H1 (cell line): ENCODE data around the gene COX6A2. TPM values are rescaled to one million over a fixed set of nuclear protein-coding genes. Genes with fewer than 3 reads are reported as not detected.

Experiments used
- CTCF ChIA-PET: fragments of 300-600 bp; sonication (Branson Sonifier 250); formaldehyde crosslinking; loops from one replicate; lab custom pipeline; 2021; ENCODE audit not compliant: partially characterized antibody; lab: Charles Lee
- POLR2A ChIA-PET: fragments of 300-600 bp; sonication (Branson Sonifier 250); formaldehyde crosslinking; loops from one replicate; lab custom pipeline; 2021; ENCODE audit warnings: inconsistent platforms; ENCODE audit not compliant: partially characterized antibody; lab: Charles Lee
- DNase-seq, 2 experiments: peaks; one replicate each; pipeline versions ENCODE4 v3.0.0 to v3.0.0-alpha.2; 2010 to 2022; ENCODE audit warnings: low spot score in 2 of 2, low read depth in 1 of 2, mixed read lengths in 1 of 2
- FAIRE-seq: peaks from 2 replicates; lab custom pipeline; 2011; peaks lifted over from hg19 to GRCh38; lab: Jason Lieb, UNC
- H2AFZ ChIP-seq: 2 replicates; pipeline ENCODE4 v1.8.1; 2012; ENCODE audit warnings: low read length, inconsistent platforms
- H2AK5ac ChIP-seq: 2 replicates; pipeline ENCODE4 v1.6.1; 2013; ENCODE audit warnings: low read depth, low read length
- H2BK120ac ChIP-seq: replicated peaks from 2 replicates; pipeline ENCODE3; 2013; ENCODE audit warnings: low read depth, low read length, inconsistent platforms
- H2BK12ac ChIP-seq: 2 replicates; pipeline ENCODE4 v1.6.1; 2013; ENCODE audit warnings: low read depth, low read length
- H2BK15ac ChIP-seq: 2 replicates; pipeline ENCODE4 v1.6.1; 2013; ENCODE audit warnings: low read length
- H2BK20ac ChIP-seq: 2 replicates; pipeline ENCODE4 v1.6.1; 2013; ENCODE audit warnings: low read length
- H2BK5ac ChIP-seq: 2 replicates; pipeline ENCODE4 v1.6.1; 2013; ENCODE audit warnings: low read depth, low read length
- H3K14ac ChIP-seq: 2 replicates; pipeline ENCODE4 v1.6.1; 2013; ENCODE audit warnings: inconsistent platforms; ENCODE audit not compliant: insufficient read length
- H3K18ac ChIP-seq: 2 replicates; pipeline ENCODE4 v1.6.1; 2013; ENCODE audit warnings: low read length; ENCODE audit errors: extremely low read depth
- H3K23ac ChIP-seq: 2 replicates; pipeline ENCODE4 v1.6.1; 2013; ENCODE audit warnings: inconsistent platforms; ENCODE audit not compliant: insufficient read length
- H3K23me2 ChIP-seq: 2 replicates; pipeline ENCODE4 v1.6.1; 2013; ENCODE audit warnings: low read depth, low read length
- H3K27ac ChIP-seq: 2 replicates; pipeline ENCODE4 v1.6.1; 2011; ENCODE audit warnings: low read depth, low read length, inconsistent platforms
- H3K27me3 ChIP-seq, 4 experiments: replicated peaks in 1 of 4; 1 replicate in 1 of 4; 2 replicates in 3 of 4; pipeline versions ENCODE4 v1.6.1 to v1.8.1; 2011 to 2013; ENCODE audit warnings: low read length in 3 of 4, mild to moderate bottlenecking in 3 of 4, inconsistent platforms in 2 of 4, mixed read lengths in 2 of 4, moderate library complexity in 1 of 4; ENCODE audit not compliant: control insufficient read depth in 3 of 4, insufficient read depth in 3 of 4; ENCODE audit errors: extremely low read depth in 1 of 4
- H3K36me3 ChIP-seq, 4 experiments: 2 replicates each; pipeline versions ENCODE4 v1.6.1 to v1.8.1; 2011 to 2013; ENCODE audit warnings: mild to moderate bottlenecking in 4 of 4, low read length in 3 of 4, moderate library complexity in 2 of 4, control low read depth in 1 of 4, inconsistent platforms in 1 of 4; ENCODE audit not compliant: insufficient read depth in 4 of 4, control insufficient read depth in 2 of 4
- H3K4ac ChIP-seq: replicated peaks from 2 replicates; pipeline ENCODE3; 2013; ENCODE audit warnings: low read length, low read depth, mixed read lengths, inconsistent platforms; ENCODE audit not compliant: insufficient read length
- H3K4me1 ChIP-seq, 4 experiments: replicated peaks in 1 of 4; 1 replicate in 1 of 4; 2 replicates in 3 of 4; pipeline versions ENCODE4 v1.6.1 to v1.8.1; 2011 to 2013; ENCODE audit warnings: low read length in 3 of 4, inconsistent platforms in 2 of 4, mixed read lengths in 1 of 4; ENCODE audit not compliant: insufficient read depth in 4 of 4, control insufficient read depth in 3 of 4
- H3K4me2 ChIP-seq, 2 experiments: 2 replicates each; pipeline versions ENCODE4 v1.6.1 to v1.8.1; 2011 to 2013; ENCODE audit warnings: low read depth in 2 of 2, low read length in 2 of 2, control low read depth in 1 of 2, inconsistent platforms in 1 of 2, mild to moderate bottlenecking in 1 of 2; ENCODE audit not compliant: insufficient read depth in 1 of 2
- H3K4me3 ChIP-seq, 4 experiments: fragments of 200-600, 300-600 bp in 1 of 4; sonication (generic), shearing (Covaris generic), sonication (Bioruptor Twin) in 1 of 4; 2 replicates each; pipeline versions ENCODE4 v1.5.1 to v1.8.1; 2011 to 2016; ENCODE audit warnings: low read length in 4 of 4, low read depth in 3 of 4, control low read depth in 2 of 4, inconsistent platforms in 2 of 4, mild to moderate bottlenecking in 2 of 4, mixed read lengths in 1 of 4, moderate library complexity in 1 of 4; ENCODE audit not compliant: insufficient read depth in 2 of 4; ENCODE audit errors: extremely low read depth in 1 of 4
- H3K56ac ChIP-seq: replicated peaks from 2 replicates; pipeline ENCODE3; 2013; ENCODE audit warnings: low read depth, mild to moderate bottlenecking, mixed read lengths, low read length, inconsistent platforms; ENCODE audit not compliant: insufficient read length
- H3K79me1 ChIP-seq: 2 replicates; pipeline ENCODE4 v1.6.1; 2013; ENCODE audit warnings: low read depth, low read length, control low read depth
- H3K79me2 ChIP-seq, 2 experiments: 2 replicates each; pipeline versions ENCODE4 v1.6.1 to v1.8.1; 2012 to 2013; ENCODE audit warnings: low read length in 2 of 2, mild to moderate bottlenecking in 2 of 2, inconsistent platforms in 1 of 2; ENCODE audit not compliant: insufficient read depth in 2 of 2, control insufficient read depth in 1 of 2
- H3K9ac ChIP-seq, 4 experiments: replicated peaks in 1 of 4; 1 replicate in 1 of 4; 2 replicates in 3 of 4; pipeline versions ENCODE4 v1.6.1 to v1.8.1; 2011 to 2013; ENCODE audit warnings: low read depth in 3 of 4, low read length in 3 of 4, control low read depth in 2 of 4, mild to moderate bottlenecking in 2 of 4, moderate library complexity in 2 of 4, inconsistent platforms in 1 of 4; ENCODE audit errors: extremely low read depth in 1 of 4
- H3K9me3 ChIP-seq, 2 experiments: 2 replicates each; pipeline versions ENCODE4 v1.6.1 to v1.8.1; 2012 to 2013; ENCODE audit warnings: mild to moderate bottlenecking in 2 of 2, moderate library complexity in 2 of 2, control low read depth in 1 of 2, inconsistent platforms in 1 of 2, low read depth in 1 of 2, low read length in 1 of 2, mixed read lengths in 1 of 2; ENCODE audit not compliant: insufficient read depth in 2 of 2
- H4K20me1 ChIP-seq, 2 experiments: replicated peaks in 1 of 2; 2 replicates each; pipeline versions ENCODE3 to v1.8.1; 2011 to 2013; ENCODE audit warnings: inconsistent platforms in 2 of 2, low read length in 2 of 2, mild to moderate bottlenecking in 1 of 2; ENCODE audit not compliant: insufficient read depth in 2 of 2, control insufficient read depth in 1 of 2
- H4K5ac ChIP-seq: 2 replicates; pipeline ENCODE4 v1.6.1; 2013; ENCODE audit warnings: low read length, low read depth, mixed read lengths, inconsistent platforms; ENCODE audit not compliant: insufficient read length
- H4K8ac ChIP-seq: 2 replicates; pipeline ENCODE4 v1.8.0; 2013; ENCODE audit warnings: mild to moderate bottlenecking, moderate library complexity, low read length, inconsistent platforms; ENCODE audit not compliant: insufficient read depth; ENCODE audit errors: extremely low read depth
- H4K91ac ChIP-seq: replicated peaks from 2 replicates; pipeline ENCODE3; 2013; ENCODE audit warnings: low read length, mixed read lengths, inconsistent platforms; ENCODE audit not compliant: insufficient read length
- CHD1 ChIP-seq: IDR thresholded peaks from 2 replicates; pipeline ENCODE4 v1.6.1; 2012; ENCODE audit warnings: low read depth, low read length, improper control_type of control experiment
- CTCF ChIP-seq, 3 experiments: IDR thresholded peaks; 1 replicate in 2 of 3; 2 replicates in 1 of 3; pipeline versions ENCODE4 v1.5.1 to v1.6.1; 2011; ENCODE audit warnings: low read length in 3 of 3, mild to moderate bottlenecking in 3 of 3, inconsistent platforms in 2 of 3, low read depth in 1 of 3, moderate library complexity in 1 of 3; ENCODE audit not compliant: insufficient read depth in 1 of 3; ENCODE audit errors: control extremely low read depth in 1 of 3
- EGR1 ChIP-seq: IDR thresholded peaks from 2 replicates; pipeline ENCODE4 v1.6.1; 2011; ENCODE audit warnings: low read depth, low read length, borderline replicate concordance
- POLR2AphosphoS5 ChIP-seq: IDR thresholded peaks from 2 replicates; pipeline ENCODE4 v1.6.1; 2011; ENCODE audit warnings: low read depth, low read length
- POU5F1 ChIP-seq: IDR thresholded peaks from 2 replicates; pipeline ENCODE4 v1.6.1; 2011; ENCODE audit warnings: low read depth, mild to moderate bottlenecking, low read length, moderate library complexity
- RNF2 ChIP-seq: fragments of 200-900, 300-1000 bp; sonication (generic); IDR thresholded peaks from 2 replicates; pipeline ENCODE4 v1.7.1; 2016; ENCODE audit warnings: borderline replicate concordance, low read depth, mild to moderate bottlenecking, antibody characterized with exemption, low read length; ENCODE audit not compliant: poor library complexity, severe bottlenecking; ENCODE audit errors: missing control alignments
- SP2 ChIP-seq: IDR thresholded peaks from 2 replicates; pipeline ENCODE4 v1.6.1; 2012; ENCODE audit warnings: mild to moderate bottlenecking, low read length, inconsistent platforms
- TBP ChIP-seq: IDR thresholded peaks from 2 replicates; pipeline ENCODE4 v1.6.1; 2011; ENCODE audit warnings: low read depth, low read length, improper control_type of control experiment
- TCF12 ChIP-seq: IDR thresholded peaks from 2 replicates; pipeline ENCODE4 v1.6.1; 2011; ENCODE audit warnings: low read depth, mild to moderate bottlenecking, low read length
- USF2 ChIP-seq: IDR thresholded peaks from 2 replicates; pipeline ENCODE4 v1.6.1; 2011; ENCODE audit warnings: low read length, improper control_type of control experiment
- YY1 ChIP-seq: IDR thresholded peaks from 2 replicates; pipeline ENCODE4 v1.6.1; 2011; ENCODE audit warnings: low read depth, mild to moderate bottlenecking, low read length
- WGBS, 2 experiments: shearing (Covaris generic) in 1 of 2; methylation state at CpG; one replicate each; pipeline versions ENCODE4 v1.1.6 to v1.1.7; 2013 to 2015; ENCODE audit warnings: low lambda C conversion rate in 2 of 2, mixed read lengths in 2 of 2, inconsistent platforms in 1 of 2, low coverage in 1 of 2, missing lambda C conversion rate in 1 of 2; ENCODE audit not compliant: insufficient replicate concordance in 2 of 2, insufficient coverage in 1 of 2, insufficient read length in 1 of 2; ENCODE audit errors: extremely low coverage in 1 of 2, missing lambda C conversion rate in 1 of 2; 5-methylcytosine and 5-hydroxymethylcytosine counted together
- polyA plus RNA-seq, 7 experiments: library from polyadenylated mRNA; depleted of rRNA in 3 of 7; stranded (reverse) in 5 of 7; unstranded in 2 of 7; fragments of >200 nt in 5 of 7; fragments of 200-250 nt in 2 of 7; gene quantifications; 1 replicate in 5 of 7; 2 replicates in 1 of 7; 4 replicates in 1 of 7; pipeline versions ENCODE4 v1.2.1 to v1.2.3, GENCODE V29; 2011 to 2013; ENCODE audit warnings: missing spikeins in 2 of 7, mixed read lengths in 2 of 7
- total RNA-seq: library from RNA; stranded (reverse); fragmentation: NEBNext Ultra II Directional; extraction: Animal tissue kit (Norgen Biotek cat#: 25700); gene quantifications from 2 replicates; pipeline ENCODE4 v1.2.1, GENCODE V29; 2021

Gene COX6A2
- total and polyA plus RNA-seq, 2 of the 8 experiments (the other 6 are each of a cell fraction or from before 2014, with no cell fraction given): 0.79 TPM; not detected in 1

GRCh38 chr16:31393056-31393455, 35.1 kb downstream of the COX6A2 start, which contains the start of gene ITGAD:
Gene ITGAD, plus strand, starts transcription at chr16:31393335. Its CDS starts 26 bp downstream, at chr16:31393361.
- no peak within 1 kb of the TSS for H2BK120ac ChIP-seq
- H2BK12ac ChIP-seq: no peak within 1 kb of the TSS
- no peak within 1 kb of the TSS for H3K4ac ChIP-seq
- H3K56ac ChIP-seq: no peak within 1 kb of the TSS
- H2BK20ac ChIP-seq: no peak within 1 kb of the TSS
- no peak within 1 kb of the TSS for H3K18ac ChIP-seq
- no peak within 1 kb of the TSS for H3K27ac ChIP-seq
- ChIA-PET POLR2A (interaction anchor here (1.4 kb wide), 1 partner anchor 197 kb away, joined by 3 read pairs; no protein-coding TSS in a partner anchor), CTCF (interaction anchor here (5.8 kb wide), 1 partner anchor 10 kb away, joined by 38 read pairs; no protein-coding TSS in a partner anchor)
- 0 out of 2 replicates have a peak within 1 kb of the TSS, but pooled peaks have one; percentile 25 for H4K8ac ChIP-seq
- H2BK5ac ChIP-seq: no peak within 1 kb of the TSS
- H3K4me2 ChIP-seq: no peak within 1 kb of the TSS
- H3K23me2 ChIP-seq: no peaks in the 10 kb centered on the region
- H3K27me3 ChIP-seq: no peaks in the 10 kb centered on the region
- no peaks in the 10 kb centered on the region for H4K20me1 ChIP-seq
- no peak within 1 kb of the TSS for H2AK5ac ChIP-seq
- peaks cover 0 to 5% (median 2%) of the 10 kb centered on the region in 4 experiments; a peak in 2 of 7 replicates for H3K4me1 ChIP-seq
- H3K36me3 ChIP-seq: no peaks in the 10 kb centered on the region
- H4K5ac ChIP-seq: no peak within 1 kb of the TSS
- H3K79me2 ChIP-seq: no peaks in the 10 kb centered on the region
- no peak within 1 kb of the TSS for H2BK15ac ChIP-seq
- no peak within 1 kb of the TSS for H3K14ac ChIP-seq
- no peak within 1 kb of the TSS for H3K23ac ChIP-seq
- no peak within 1 kb of the TSS for H3K4me3 ChIP-seq
- FAIRE-seq (no peak), DNase-seq (no peak)
- H3K9me3 ChIP-seq: no peaks in the 10 kb centered on the region
- H3K9ac ChIP-seq: no peak within 1 kb of the TSS
- WGBS, 2 experiments: 80% methylated on average over 5 of the region's 5 CpGs; no CpG with 5 or more reads in 1 of the 2 experiments
- no peak within 1 kb of the TSS for H4K91ac ChIP-seq
- no peak within 1 kb of the TSS; the same call in 1 of the 2 replicates for H2AFZ ChIP-seq
- TF ChIP-seq USF2 (no peak), POU5F1 (no peak), TBP (no peak), CHD1 (no peak), SP2 (no peak), YY1 (no peak), TCF12 (no peak), RNF2 (no peak), EGR1 (no peak), CTCF (IDR thresholded peaks at IDR 0.05; ENCODE audit: control extremely low read depth in 1 of 3, insufficient read depth in 1 of 3, low read depth in 1 of 3, low read length in 3 of 3) (no peak), POLR2AphosphoS5 (no peak)
- H3K79me1 ChIP-seq: no peaks in the 10 kb centered on the region
